C4-2B (cell line): Measurements from ENCODE around the gene N4BP3.

Source experiments
- CTCF ChIP-seq: fragments of 450-650 bp; conservative IDR thresholded peaks from 2 replicates; pipeline ENCODE4 v1.5.1; 2017; ENCODE audit warnings: mild to moderate bottlenecking
- ZFX ChIP-seq: fragments of 450-650 bp; IDR thresholded peaks from 2 replicates; pipeline ENCODE4 v1.6.1; 2017

- TF ChIP-seq CTCF = no peak
- no peak for TF ChIP-seq ZFX
Measured at GRCh38 chr5:178131446-178131996, 18.2 kb downstream of the N4BP3 start.
